Gastroesophageal sphincter (tissue), 3 donors: ENCODE data around the gene SDK2.

Experiments
- EP300 ChIP-seq: sonication (generic); formaldehyde crosslinking; IDR thresholded peaks from one replicate; pipeline ENCODE4 v1.6.1; 2017; ENCODE audit warnings: antibody characterized with exemption, mild to moderate bottlenecking
- POLR2A ChIP-seq, 2 donors: fragments of 450-650 bp; IDR thresholded peaks; one replicate each; pipeline ENCODE4 v1.6.1; 2017; ENCODE audit warnings: antibody characterized with exemption in 2 of 2, mild to moderate bottlenecking in 2 of 2, moderate library complexity in 1 of 2
- POLR2AphosphoS5 ChIP-seq: sonication (generic); formaldehyde crosslinking; IDR thresholded peaks from one replicate; pipeline ENCODE4 v1.6.1; 2017; ENCODE audit warnings: antibody characterized with exemption
- TF ChIP-seq, protein P1 (sequence below), 4 experiments: fragments of 200-600 bp in 2 of 4; fragments of 450-650 bp in 2 of 4; sonication (generic) in 1 of 4; IDR thresholded peaks; one replicate each; pipeline ENCODE4 v1.5.1; 2017 to 2019; ENCODE audit warnings: antibody characterized with exemption in 4 of 4, mild to moderate bottlenecking in 2 of 4, moderate library complexity in 2 of 4

DNA sequence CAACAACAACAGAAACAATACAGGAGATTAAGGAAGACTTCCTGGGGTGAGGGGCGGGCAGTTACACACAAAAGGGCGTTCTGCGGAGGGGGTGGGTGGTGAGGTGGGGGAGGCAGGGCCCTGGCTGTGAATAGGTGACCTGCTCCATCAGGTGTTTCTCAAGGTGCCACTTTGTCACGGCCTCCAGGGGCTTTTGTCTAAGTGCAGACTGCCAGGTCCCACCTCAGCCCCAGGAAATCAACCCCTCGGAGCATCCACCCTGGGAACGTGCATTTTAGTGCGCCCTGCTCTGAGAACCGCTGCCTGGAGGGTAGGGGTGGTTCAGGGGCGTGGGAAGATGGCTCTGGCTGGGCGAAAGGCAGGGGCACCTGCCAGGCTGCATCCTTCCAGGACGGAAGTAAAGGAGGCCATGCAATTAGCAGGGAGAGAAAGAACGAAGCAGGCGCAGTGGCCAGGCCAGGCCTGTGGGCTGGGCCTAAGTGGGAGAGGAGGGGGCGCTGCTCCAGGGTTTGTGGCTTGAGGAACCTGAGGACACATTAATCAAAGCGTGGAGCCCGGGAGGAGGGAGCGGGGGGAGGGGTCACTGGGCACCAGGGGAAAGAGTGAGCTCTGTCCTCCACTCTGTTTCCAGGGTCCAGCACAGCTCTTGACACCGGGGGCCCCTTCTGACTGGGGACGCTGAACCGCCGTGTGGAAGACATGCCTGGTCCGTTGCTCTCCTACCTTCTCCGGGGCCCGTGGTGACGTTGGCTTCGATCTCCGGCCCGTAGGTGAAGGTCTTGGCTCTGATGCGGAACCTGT is 283.1 kb downstream of the SDK2 start:
- TF ChIP-seq, protein P1, sequence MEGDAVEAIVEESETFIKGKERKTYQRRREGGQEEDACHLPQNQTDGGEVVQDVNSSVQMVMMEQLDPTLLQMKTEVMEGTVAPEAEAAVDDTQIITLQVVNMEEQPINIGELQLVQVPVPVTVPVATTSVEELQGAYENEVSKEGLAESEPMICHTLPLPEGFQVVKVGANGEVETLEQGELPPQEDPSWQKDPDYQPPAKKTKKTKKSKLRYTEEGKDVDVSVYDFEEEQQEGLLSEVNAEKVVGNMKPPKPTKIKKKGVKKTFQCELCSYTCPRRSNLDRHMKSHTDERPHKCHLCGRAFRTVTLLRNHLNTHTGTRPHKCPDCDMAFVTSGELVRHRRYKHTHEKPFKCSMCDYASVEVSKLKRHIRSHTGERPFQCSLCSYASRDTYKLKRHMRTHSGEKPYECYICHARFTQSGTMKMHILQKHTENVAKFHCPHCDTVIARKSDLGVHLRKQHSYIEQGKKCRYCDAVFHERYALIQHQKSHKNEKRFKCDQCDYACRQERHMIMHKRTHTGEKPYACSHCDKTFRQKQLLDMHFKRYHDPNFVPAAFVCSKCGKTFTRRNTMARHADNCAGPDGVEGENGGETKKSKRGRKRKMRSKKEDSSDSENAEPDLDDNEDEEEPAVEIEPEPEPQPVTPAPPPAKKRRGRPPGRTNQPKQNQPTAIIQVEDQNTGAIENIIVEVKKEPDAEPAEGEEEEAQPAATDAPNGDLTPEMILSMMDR (IDR thresholded peaks at IDR 0.05): no peak
- no peak for TF ChIP-seq POLR2A (IDR thresholded peaks at IDR 0.05)
- no peak for TF ChIP-seq POLR2AphosphoS5
- no peak for TF ChIP-seq EP300
